ENCODE results near the gene GAL3ST1.
A peak's percentile ranks its signal among the peaks of the same experiment; 100 is the strongest.
"Not testable (repeated sequence)": the region's sequence is repeated elsewhere in the genome, so short reads cannot be mapped to it uniquely, and the experiment has no call there.

The GAL3ST1 gene

GRCh38 chr22:30596199-30596598 lies 21.7 kb upstream of the GAL3ST1 start:
- DNase-seq, result no peak

DNA sequence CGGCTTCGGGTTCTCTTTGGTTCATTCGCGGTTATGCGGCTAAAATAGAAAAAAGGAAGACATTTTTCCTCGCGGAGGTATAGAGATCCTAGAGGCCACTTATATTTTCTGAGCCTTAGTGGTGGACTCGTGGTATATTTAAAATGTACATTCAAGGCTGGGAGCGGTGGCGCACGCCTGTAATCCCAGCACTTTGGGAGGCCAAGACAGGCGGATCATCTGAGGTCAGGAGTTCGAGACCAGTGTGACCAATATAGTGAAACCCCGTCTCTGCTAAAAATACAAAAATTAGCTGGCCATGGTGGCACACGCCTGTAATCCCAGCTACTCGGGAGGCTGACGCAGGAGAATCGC lies 17.9 kb upstream of the GAL3ST1 start:
- DNase-seq, result not testable (repeated sequence)

DNA sequence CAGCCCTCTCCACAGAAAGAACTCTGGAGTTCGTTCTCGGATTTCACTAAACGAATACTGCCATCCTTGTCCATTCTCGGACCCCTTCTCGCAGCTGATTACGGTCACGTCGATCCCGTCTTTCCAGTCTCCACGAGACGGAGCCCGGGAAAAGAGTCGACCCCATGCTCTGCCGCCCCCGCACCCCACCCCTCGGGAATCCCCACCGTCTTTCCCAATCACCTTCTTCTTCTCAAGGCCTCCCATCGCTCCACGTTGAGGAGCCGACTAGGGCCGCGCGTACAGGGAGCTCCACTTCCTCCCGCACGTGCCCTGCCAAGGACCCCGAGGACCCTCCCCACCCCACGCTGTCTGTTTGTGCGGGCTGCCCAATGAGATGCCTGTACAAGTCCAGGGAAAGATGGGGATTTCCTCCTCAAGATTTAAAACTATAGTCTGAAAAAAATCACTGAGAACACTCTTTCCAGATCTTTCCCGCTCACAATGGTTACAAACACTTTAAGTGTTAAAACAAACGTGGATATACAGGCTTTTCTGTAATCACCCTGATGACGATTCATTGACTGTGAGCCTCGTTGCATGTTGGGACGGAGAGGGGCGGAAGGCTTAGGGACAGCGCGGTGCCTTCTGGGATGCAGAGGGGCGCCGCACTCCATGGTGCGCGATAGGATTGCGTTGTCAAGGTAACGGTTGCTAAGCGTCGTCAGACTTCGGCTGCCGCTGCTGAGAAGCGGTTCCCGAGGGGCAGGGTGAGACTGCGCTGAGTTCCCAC lies 17.3 kb upstream of the GAL3ST1 start, which contains the start of gene PES1:
Gene PES1 (minus strand): TSS at position 323 of the 772 bp plus-strand sequence. CDS start 77 bp downstream, at position 246.
- peak; percentile 97 to 98 for DNase-seq

GRCh38 chr22:30591191-30591587 lies 16.7 kb upstream of the GAL3ST1 start:
- DNase-seq, result no peak

DNA sequence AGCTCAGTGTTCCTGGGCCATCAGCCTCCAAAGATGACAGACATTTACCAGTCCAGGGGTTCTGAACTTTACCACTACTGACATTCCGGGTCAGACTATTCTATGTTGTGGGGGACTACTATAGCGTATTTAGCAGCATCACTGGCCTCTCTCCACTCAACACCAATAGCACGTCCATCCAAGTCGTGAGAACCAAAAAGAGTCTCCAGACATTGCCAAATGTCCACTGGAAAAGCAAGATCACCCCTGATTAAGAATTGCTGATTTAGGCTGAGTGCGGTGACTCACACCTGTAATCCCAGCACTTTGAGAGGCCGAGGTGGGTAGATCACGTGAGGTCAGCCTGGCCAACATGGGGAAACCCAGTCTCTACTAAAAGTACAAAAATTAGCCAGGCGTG lies 11.9 kb upstream of the GAL3ST1 start:
- DNase-seq, result no peak

- DNase-seq, result no peak
Observed at GRCh38 chr22:30584441-30584840, 10.0 kb upstream of the GAL3ST1 start.

- no peak for DNase-seq
Observed at GRCh38 chr22:30582788-30583545, 8.5 kb upstream of the GAL3ST1 start.

- DNase-seq, result no peak
Observed at GRCh38 chr22:30582051-30582450, 7.6 kb upstream of the GAL3ST1 start.

DNA sequence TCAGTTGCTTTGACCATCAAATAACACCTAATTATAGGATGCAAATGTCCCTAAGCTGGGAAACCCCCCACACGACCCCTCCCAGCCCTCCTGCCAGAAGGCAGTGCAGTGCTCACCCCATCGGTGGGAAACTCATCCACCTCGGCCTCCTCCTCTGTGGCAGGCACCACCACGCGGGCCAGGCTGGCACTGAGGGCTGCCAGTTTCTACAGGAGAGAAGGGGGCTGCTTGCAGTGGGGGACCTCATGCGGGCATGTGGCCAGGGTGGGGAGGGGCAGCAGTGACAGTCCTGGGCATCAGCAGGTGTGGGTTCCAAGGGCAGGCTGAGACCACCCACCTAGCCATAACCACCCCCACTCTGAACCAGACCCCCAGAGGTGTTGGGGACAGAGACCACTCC lies 6.4 kb upstream of the GAL3ST1 start:
- no peak for DNase-seq

- no peak for DNase-seq
Observed at GRCh38 chr22:30578481-30578880, 4.0 kb upstream of the GAL3ST1 start.

DNA sequence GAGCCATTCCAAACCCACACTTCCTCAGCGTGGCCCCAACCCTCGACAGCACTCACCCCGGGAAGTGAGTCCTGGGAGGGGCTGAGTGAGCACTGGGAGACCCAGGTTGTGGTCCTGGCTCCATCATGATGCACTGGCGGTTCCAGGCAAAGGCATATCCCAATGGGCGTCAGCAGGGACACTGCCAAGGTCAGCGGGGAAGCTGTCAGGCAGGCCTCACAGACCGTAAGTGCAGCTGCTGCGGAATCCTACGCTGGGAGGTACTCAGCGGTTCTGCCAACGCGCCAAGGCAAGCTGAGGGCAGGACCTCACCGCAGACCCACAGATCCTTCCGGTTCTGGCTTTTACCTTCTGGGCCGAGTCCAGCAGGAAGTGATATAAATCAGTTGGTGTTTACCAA lies 1.4 kb upstream of the GAL3ST1 start:
- DNase-seq, result no peak

- DNase-seq, result peak; percentile 7 to 23
Observed at GRCh38 chr22:30574997-30575671, 669 bp upstream of the GAL3ST1 start.

GRCh38 chr22:30573594-30574094 lies 821 bp downstream of the GAL3ST1 start:
- no peak for DNase-seq

- no peak for DNase-seq
Observed at GRCh38 chr22:30572840-30573593, 1.4 kb downstream of the GAL3ST1 start.

- no peak for DNase-seq
Observed at GRCh38 chr22:30572210-30572609, 2.3 kb downstream of the GAL3ST1 start.

- no peak for DNase-seq
Observed at GRCh38 chr22:30569674-30570202, 4.7 kb downstream of the GAL3ST1 start.

- no peak for DNase-seq
Observed at GRCh38 chr22:30568137-30568805, 6.2 kb downstream of the GAL3ST1 start.

DNA sequence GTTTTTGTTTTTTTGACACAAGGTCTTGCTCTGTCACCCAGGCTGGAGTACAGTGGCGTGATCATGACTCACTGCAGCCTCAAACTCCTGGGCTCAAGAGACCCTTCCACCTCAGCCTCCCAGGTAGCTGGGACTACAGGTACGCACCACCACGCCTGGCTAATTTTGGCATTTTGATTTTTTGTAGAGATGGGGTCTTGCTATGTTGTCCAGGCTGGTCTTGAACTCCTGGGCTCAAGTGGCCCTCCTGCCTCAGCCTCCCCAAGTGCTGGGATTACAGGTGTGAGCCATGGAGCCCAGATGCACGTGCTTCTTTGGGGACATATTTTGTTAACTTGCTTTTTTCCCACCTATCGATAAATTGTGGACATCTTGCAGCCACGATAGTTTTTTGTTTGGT lies 7.2 kb downstream of the GAL3ST1 start:
- DNase-seq, result not testable (repeated sequence)

GRCh38 chr22:30566125-30566524 lies 8.3 kb downstream of the GAL3ST1 start:
- no peak for DNase-seq

GRCh38 chr22:30565341-30565740 lies 9.1 kb downstream of the GAL3ST1 start:
- DNase-seq, result no peak

DNA sequence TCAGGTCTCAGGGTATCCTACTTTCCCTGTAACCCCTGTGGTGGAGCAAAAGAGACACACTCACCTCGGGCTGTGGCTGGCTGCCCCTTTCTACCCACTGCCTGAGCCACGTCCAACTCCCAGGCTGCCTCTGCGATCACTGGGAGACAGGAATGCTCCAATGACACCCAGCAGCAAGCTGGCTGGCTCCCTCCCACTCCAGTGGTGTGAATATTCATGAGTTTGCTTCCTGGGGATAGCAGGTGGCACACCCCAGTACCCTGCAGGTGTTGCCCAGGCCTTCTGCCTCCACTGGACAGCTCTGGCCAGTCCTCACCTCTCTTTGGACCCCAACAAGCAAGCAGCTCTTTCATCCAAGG lies 9.7 kb downstream of the GAL3ST1 start:
- no peak for DNase-seq
